ENCODE data around the gene RAP1A. TPM values are rescaled to one million over a fixed set of nuclear protein-coding genes. Genes with fewer than 3 reads are reported as not detected.

Gene RAP1A
- total RNA-seq, 1 experiment from 2014 or later = 33.2 TPM

- no peak for DNase-seq
- TF ChIP-seq CTCF (IDR thresholded peaks at IDR 0.05; ENCODE audit: unreplicated experiment) = no peak
- H3K4me1 Mint-ChIP-seq (ENCODE audit: low read depth, unreplicated experiment) = no peaks in the 10 kb centered on the region
- H3K9me3 Mint-ChIP-seq (ENCODE audit: low read depth, unreplicated experiment) = no peaks in the 10 kb centered on the region
- peaks cover 17% of the 10 kb centered on the region for H3K27me3 Mint-ChIP-seq (ENCODE audit: unreplicated experiment)
- no TSS peak for BruUV-seq (replicated peaks)
- no peaks in the 10 kb centered on the region for H3K36me3 Mint-ChIP-seq (ENCODE audit: insufficient read depth, unreplicated experiment)
- H3K27ac Mint-ChIP-seq (ENCODE audit: unreplicated experiment) = no peak overlapping the region
- CTCF ChIA-PET = no interaction called here
- intact Hi-C loops (cut with micrococcal nuclease; ENCODE audit: unreplicated experiment) = no loop called here
- H3K4me3 Mint-ChIP-seq (ENCODE audit: low read depth, unreplicated experiment) = no peak overlapping the region
These were observed 110.5 kb downstream of the RAP1A start for GRCh38 chr1:111729946-111730681.

- no peak for DNase-seq
- Mint-ChIP-seq H3K4me1 (ENCODE audit: low read depth, unreplicated experiment) (no peaks in the 10 kb centered on the region), H3K36me3 (ENCODE audit: insufficient read depth, unreplicated experiment) (no peaks in the 10 kb centered on the region), H3K9me3 (ENCODE audit: low read depth, unreplicated experiment) (no peaks in the 10 kb centered on the region), H3K27ac (ENCODE audit: unreplicated experiment) (no peak overlapping the region), H3K4me3 (ENCODE audit: low read depth, unreplicated experiment) (no peak overlapping the region), H3K27me3 (ENCODE audit: unreplicated experiment) (peaks cover 17% of the 10 kb centered on the region)
- TF ChIP-seq CTCF (IDR thresholded peaks at IDR 0.05; ENCODE audit: unreplicated experiment) = no peak
- no TSS peak for BruUV-seq (replicated peaks)
- CTCF ChIA-PET = no interaction called here
- intact Hi-C loops (cut with micrococcal nuclease; ENCODE audit: unreplicated experiment) = no loop called here
These were observed 111.1 kb downstream of the RAP1A start for GRCh38 chr1:111730706-111731105.

- Mint-ChIP-seq H3K27me3 (ENCODE audit: unreplicated experiment) (peaks cover 17% of the 10 kb centered on the region), H3K36me3 (ENCODE audit: insufficient read depth, unreplicated experiment) (no peaks in the 10 kb centered on the region), H3K9me3 (ENCODE audit: low read depth, unreplicated experiment) (no peaks in the 10 kb centered on the region), H3K4me3 (ENCODE audit: low read depth, unreplicated experiment) (no peak overlapping the region), H3K4me1 (ENCODE audit: low read depth, unreplicated experiment) (no peaks in the 10 kb centered on the region), H3K27ac (ENCODE audit: unreplicated experiment) (no peak overlapping the region)
- no peak for TF ChIP-seq CTCF (IDR thresholded peaks at IDR 0.05; ENCODE audit: unreplicated experiment)
- no TSS peak for BruUV-seq (replicated peaks)
- CTCF ChIA-PET = interaction anchor here (1.3 kb wide), 1 partner anchor 17 kb away, joined by 3 read pairs; no protein-coding TSS in a partner anchor
- DNase-seq = no peak
- intact Hi-C loops (cut with micrococcal nuclease; ENCODE audit: unreplicated experiment) = no loop called here
These were observed 112.4 kb downstream of the RAP1A start for GRCh38 chr1:111731956-111732355.

GRCh38 chr1:111732718-111733117 is 113.1 kb downstream of the RAP1A start:
- no peak for DNase-seq
- BruUV-seq (replicated peaks) = no TSS peak
- H3K27ac Mint-ChIP-seq (ENCODE audit: unreplicated experiment) = no peak overlapping the region
- CTCF ChIA-PET = no interaction called here
- H3K27me3 Mint-ChIP-seq (ENCODE audit: unreplicated experiment) = peaks cover 23% of the 10 kb centered on the region
- intact Hi-C loops (cut with micrococcal nuclease; ENCODE audit: unreplicated experiment) = no loop called here
- peaks cover 3% of the 10 kb centered on the region for H3K4me1 Mint-ChIP-seq (ENCODE audit: low read depth, unreplicated experiment)
- H3K36me3 Mint-ChIP-seq (ENCODE audit: insufficient read depth, unreplicated experiment) = peaks cover 4% of the 10 kb centered on the region
- no peak for TF ChIP-seq CTCF (IDR thresholded peaks at IDR 0.05; ENCODE audit: unreplicated experiment)
- no peak overlapping the region for H3K4me3 Mint-ChIP-seq (ENCODE audit: low read depth, unreplicated experiment)
- H3K9me3 Mint-ChIP-seq (ENCODE audit: low read depth, unreplicated experiment) = no peaks in the 10 kb centered on the region
